Measurements from ENCODE around the gene SV2C. TPM values are rescaled to one million over a fixed set of nuclear protein-coding genes. Genes with fewer than 3 reads are reported as not detected.
A peak's percentile ranks its signal among the peaks of the same experiment; 100 is the strongest.

Gene SV2C
- total and polyA plus RNA-seq, 2 donors from 2014 or later = 0.13 TPM; not detected in 1

GRCh38 chr5:76040806-76041205 lies 42.4 kb upstream of the SV2C start:
- Histone ChIP-seq H3K36me3 (ENCODE audit: control insufficient read depth in 2 of 3, insufficient read depth in 3 of 3, low read length in 3 of 3) (no peaks in the 10 kb centered on the region), H3K9me3 (ENCODE audit: control insufficient read depth in 2 of 3, insufficient read depth in 1 of 3, low read length in 3 of 3) (peaks cover 0 to 6% (median 3%) of the 10 kb centered on the region in 3 donors), H3K9ac (ENCODE audit: low read length in 3 of 3) (no peak overlapping the region), H3K4me3 (ENCODE audit: low read length in 3 of 3) (no peak overlapping the region), H3K27me3 (ENCODE audit: control insufficient read depth, insufficient read depth, low read length) (no peaks in the 10 kb centered on the region), H3K27ac (ENCODE audit: low read depth in 2 of 2, low read length in 2 of 2) (no peak overlapping the region), H3K4me1 (ENCODE audit: control insufficient read depth in 2 of 3, insufficient read depth in 2 of 3, low read depth in 1 of 3, low read length in 3 of 3) (no peaks in the 10 kb centered on the region)
- TF ChIP-seq, protein P1, sequence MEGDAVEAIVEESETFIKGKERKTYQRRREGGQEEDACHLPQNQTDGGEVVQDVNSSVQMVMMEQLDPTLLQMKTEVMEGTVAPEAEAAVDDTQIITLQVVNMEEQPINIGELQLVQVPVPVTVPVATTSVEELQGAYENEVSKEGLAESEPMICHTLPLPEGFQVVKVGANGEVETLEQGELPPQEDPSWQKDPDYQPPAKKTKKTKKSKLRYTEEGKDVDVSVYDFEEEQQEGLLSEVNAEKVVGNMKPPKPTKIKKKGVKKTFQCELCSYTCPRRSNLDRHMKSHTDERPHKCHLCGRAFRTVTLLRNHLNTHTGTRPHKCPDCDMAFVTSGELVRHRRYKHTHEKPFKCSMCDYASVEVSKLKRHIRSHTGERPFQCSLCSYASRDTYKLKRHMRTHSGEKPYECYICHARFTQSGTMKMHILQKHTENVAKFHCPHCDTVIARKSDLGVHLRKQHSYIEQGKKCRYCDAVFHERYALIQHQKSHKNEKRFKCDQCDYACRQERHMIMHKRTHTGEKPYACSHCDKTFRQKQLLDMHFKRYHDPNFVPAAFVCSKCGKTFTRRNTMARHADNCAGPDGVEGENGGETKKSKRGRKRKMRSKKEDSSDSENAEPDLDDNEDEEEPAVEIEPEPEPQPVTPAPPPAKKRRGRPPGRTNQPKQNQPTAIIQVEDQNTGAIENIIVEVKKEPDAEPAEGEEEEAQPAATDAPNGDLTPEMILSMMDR (IDR thresholded peaks at IDR 0.05; ENCODE audit: borderline replicate concordance, extremely low read depth, insufficient read depth) = no peak
- intact Hi-C loops (cut with DNase I) = no loop called here
- FAIRE-seq (no peak), DNase-seq (no peak)

DNA sequence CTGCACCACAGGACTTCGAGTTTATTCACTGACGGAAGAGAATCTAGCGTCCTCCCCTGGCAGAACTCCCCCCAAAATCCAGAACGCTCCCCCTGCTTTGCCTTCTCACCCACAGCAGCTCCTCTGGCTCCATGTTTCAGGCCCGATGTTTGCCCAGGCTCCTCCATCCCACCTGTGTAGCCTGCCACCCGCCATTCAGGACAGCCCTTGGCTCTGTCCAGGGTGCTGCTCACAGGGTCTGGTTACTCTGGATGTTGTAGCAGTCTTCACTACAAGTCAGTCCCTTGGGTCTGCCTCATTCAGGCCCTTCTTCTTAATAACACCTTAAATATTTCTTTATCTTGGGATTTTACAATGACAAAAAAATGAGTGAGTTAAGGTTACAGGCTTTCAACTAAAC lies 41.3 kb upstream of the SV2C start:
- Histone ChIP-seq H3K4me3 (ENCODE audit: low read length in 3 of 3) (no peak overlapping the region), H3K36me3 (ENCODE audit: control insufficient read depth in 2 of 3, insufficient read depth in 3 of 3, low read length in 3 of 3) (no peaks in the 10 kb centered on the region), H3K4me1 (ENCODE audit: control insufficient read depth in 2 of 3, insufficient read depth in 2 of 3, low read depth in 1 of 3, low read length in 3 of 3) (no peaks in the 10 kb centered on the region), H3K27ac (ENCODE audit: low read depth in 2 of 2, low read length in 2 of 2) (no peak overlapping the region), H3K27me3 (ENCODE audit: control insufficient read depth, insufficient read depth, low read length) (no peaks in the 10 kb centered on the region), H3K9me3 (ENCODE audit: control insufficient read depth in 2 of 3, insufficient read depth in 1 of 3, low read length in 3 of 3) (peaks cover 0 to 6% (median 3%) of the 10 kb centered on the region in 3 donors), H3K9ac (ENCODE audit: low read length in 3 of 3) (no peak overlapping the region)
- TF ChIP-seq, protein P1 (IDR thresholded peaks at IDR 0.05; ENCODE audit: borderline replicate concordance, extremely low read depth, insufficient read depth) = no peak
- FAIRE-seq (no peak), DNase-seq (peak; percentile 33 to 62 (median 51))
- intact Hi-C loops (cut with DNase I) = no loop called here

GRCh38 chr5:76046741-76047140 lies 36.4 kb upstream of the SV2C start:
- no peaks in the 10 kb centered on the region for H3K27me3 ChIP-seq (ENCODE audit: control insufficient read depth, insufficient read depth, low read length)
- intact Hi-C loops (cut with DNase I) = no loop called here
- H3K36me3 ChIP-seq (ENCODE audit: control insufficient read depth in 2 of 3, insufficient read depth in 3 of 3, low read length in 3 of 3) = no peaks in the 10 kb centered on the region
- no peaks in the 10 kb centered on the region for H3K4me1 ChIP-seq (ENCODE audit: control insufficient read depth in 2 of 3, insufficient read depth in 2 of 3, low read depth in 1 of 3, low read length in 3 of 3)
- H3K9me3 ChIP-seq (ENCODE audit: control insufficient read depth in 2 of 3, insufficient read depth in 1 of 3, low read length in 3 of 3) = peaks cover 0 to 6% (median 0%) of the 10 kb centered on the region in 3 donors
- H3K9ac ChIP-seq (ENCODE audit: low read length in 3 of 3) = no peak overlapping the region
- no peak overlapping the region for H3K4me3 ChIP-seq (ENCODE audit: low read length in 3 of 3)
- DNase-seq = peak in 1 of 5 donors; percentile 19
- H3K27ac ChIP-seq (ENCODE audit: low read depth in 2 of 2, low read length in 2 of 2) = no peak overlapping the region
- no peak for FAIRE-seq
- TF ChIP-seq, protein P1 (IDR thresholded peaks at IDR 0.05; ENCODE audit: borderline replicate concordance, extremely low read depth, insufficient read depth) = no peak

DNA sequence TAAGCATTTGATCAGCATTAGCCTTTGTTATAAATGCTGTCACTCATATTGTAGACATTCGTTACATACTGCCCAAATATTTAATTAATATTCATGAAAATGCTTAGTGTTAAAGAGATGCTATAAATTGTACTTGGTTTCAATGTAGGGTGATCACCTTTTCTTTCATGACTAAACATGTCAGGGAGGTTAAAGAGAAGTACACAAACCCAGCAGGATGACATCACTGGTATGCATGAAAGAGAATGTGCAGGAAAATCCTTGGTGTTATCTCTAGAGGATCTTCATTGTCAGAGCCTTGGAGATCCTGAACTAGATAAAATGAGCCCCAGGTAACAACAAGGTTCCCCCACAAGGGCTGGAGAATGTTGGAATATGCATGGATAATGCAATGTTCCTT lies 33.0 kb upstream of the SV2C start:
- H3K9ac ChIP-seq (ENCODE audit: low read length in 3 of 3) = no peak overlapping the region
- no peaks in the 10 kb centered on the region for H3K4me1 ChIP-seq (ENCODE audit: control insufficient read depth in 2 of 3, insufficient read depth in 2 of 3, low read depth in 1 of 3, low read length in 3 of 3)
- no peaks in the 10 kb centered on the region for H3K36me3 ChIP-seq (ENCODE audit: control insufficient read depth in 2 of 3, insufficient read depth in 3 of 3, low read length in 3 of 3)
- intact Hi-C loops (cut with DNase I) = no loop called here
- no peak overlapping the region for H3K4me3 ChIP-seq (ENCODE audit: low read length in 3 of 3)
- FAIRE-seq = no peak
- no peak for DNase-seq
- TF ChIP-seq, protein P1 (IDR thresholded peaks at IDR 0.05; ENCODE audit: borderline replicate concordance, extremely low read depth, insufficient read depth) = no peak
- peaks cover 0 to 3% (median 0%) of the 10 kb centered on the region in 3 donors for H3K9me3 ChIP-seq (ENCODE audit: control insufficient read depth in 2 of 3, insufficient read depth in 1 of 3, low read length in 3 of 3)
- H3K27ac ChIP-seq (ENCODE audit: low read depth in 2 of 2, low read length in 2 of 2) = no peak overlapping the region
- H3K27me3 ChIP-seq (ENCODE audit: control insufficient read depth, insufficient read depth, low read length) = no peaks in the 10 kb centered on the region

All from kidney (tissue), 14 donors.